ENCODE measurements around the gene SLC10A6.

The SLC10A6 gene

GRCh38 chr4:86845593-86845992 is 3.6 kb downstream of the SLC10A6 start:
- no peak for DNase-seq (ENCODE audit: extremely low read depth, insufficient read length)
- no peak overlapping the region for H3K4me3 ChIP-seq (replicated peaks; ENCODE audit: low read depth, low read length)
- peaks cover 2% of the 10 kb centered on the region for H3K27me3 ChIP-seq (replicated peaks; ENCODE audit: control insufficient read depth, insufficient read depth, low read length)
- TF ChIP-seq CTCF (IDR thresholded peaks at IDR 0.05; ENCODE audit: insufficient read depth, low read length, poor library complexity, severe bottlenecking), result no peak
- H3K36me3 ChIP-seq (ENCODE audit: control insufficient read depth, insufficient read depth, low read length), result no peaks in the 10 kb centered on the region

GRCh38 chr4:86841309-86841708 is 7.9 kb downstream of the SLC10A6 start:
- no peaks in the 10 kb centered on the region for H3K36me3 ChIP-seq (ENCODE audit: control insufficient read depth, insufficient read depth, low read length)
- no peak for DNase-seq (ENCODE audit: extremely low read depth, insufficient read length)
- TF ChIP-seq CTCF (IDR thresholded peaks at IDR 0.05; ENCODE audit: insufficient read depth, low read length, poor library complexity, severe bottlenecking), result no peak
- H3K4me3 ChIP-seq (replicated peaks; ENCODE audit: low read depth, low read length), result no peak overlapping the region
- H3K27me3 ChIP-seq (replicated peaks; ENCODE audit: control insufficient read depth, insufficient read depth, low read length), result no peaks in the 10 kb centered on the region; the same call in 1 of the 2 replicates

GRCh38 chr4:86840858-86841257 is 8.3 kb downstream of the SLC10A6 start:
- DNase-seq (ENCODE audit: extremely low read depth, insufficient read length), result no peak
- no peak for TF ChIP-seq CTCF (IDR thresholded peaks at IDR 0.05; ENCODE audit: insufficient read depth, low read length, poor library complexity, severe bottlenecking)

GRCh38 chr4:86837691-86838503 is 11.3 kb downstream of the SLC10A6 start:
- Histone ChIP-seq H3K36me3 (ENCODE audit: control insufficient read depth, insufficient read depth, low read length) (no peaks in the 10 kb centered on the region), H3K4me3 (replicated peaks; ENCODE audit: low read depth, low read length) (no peak overlapping the region), H3K27me3 (replicated peaks; ENCODE audit: control insufficient read depth, insufficient read depth, low read length) (no peaks in the 10 kb centered on the region; the same call in 1 of the 2 replicates)
- no peak for TF ChIP-seq CTCF (IDR thresholded peaks at IDR 0.05; ENCODE audit: insufficient read depth, low read length, poor library complexity, severe bottlenecking)
- DNase-seq (ENCODE audit: extremely low read depth, insufficient read length), result no peak

More at GRCh38 chr4:86840858-86841257, 8.3 kb downstream of the SLC10A6 start:
- no peaks in the 10 kb centered on the region for H3K36me3 ChIP-seq (ENCODE audit: control insufficient read depth, insufficient read depth, low read length)
- no peak overlapping the region for H3K4me3 ChIP-seq (replicated peaks; ENCODE audit: low read depth, low read length)
- H3K27me3 ChIP-seq (replicated peaks; ENCODE audit: control insufficient read depth, insufficient read depth, low read length), result no peaks in the 10 kb centered on the region; the same call in 1 of the 2 replicates

GRCh38 chr4:86835677-86836076 is 13.5 kb downstream of the SLC10A6 start:
- Histone ChIP-seq H3K4me3 (replicated peaks; ENCODE audit: low read depth, low read length) (no peak overlapping the region), H3K36me3 (ENCODE audit: control insufficient read depth, insufficient read depth, low read length) (no peaks in the 10 kb centered on the region), H3K27me3 (replicated peaks; ENCODE audit: control insufficient read depth, insufficient read depth, low read length) (no peaks in the 10 kb centered on the region; the same call in 1 of the 2 replicates)
- no peak for TF ChIP-seq CTCF (IDR thresholded peaks at IDR 0.05; ENCODE audit: insufficient read depth, low read length, poor library complexity, severe bottlenecking)
- no peak for DNase-seq (ENCODE audit: extremely low read depth, insufficient read length)

Data from GM06990 (cell line).